GM19351 (cell line): ENCODE measurements around the gene LRMDA.
A peak's percentile ranks its signal among the peaks of the same experiment; 100 is the strongest.

Experiments
- ATAC-seq: cut with Tn5 transposase; IDR thresholded peaks from one replicate; pipeline ENCODE4 v1.9.1; 2021; ENCODE audit warnings: mild to moderate bottlenecking, moderate library complexity; ENCODE audit not compliant: unreplicated experiment

Gene LRMDA

DNA sequence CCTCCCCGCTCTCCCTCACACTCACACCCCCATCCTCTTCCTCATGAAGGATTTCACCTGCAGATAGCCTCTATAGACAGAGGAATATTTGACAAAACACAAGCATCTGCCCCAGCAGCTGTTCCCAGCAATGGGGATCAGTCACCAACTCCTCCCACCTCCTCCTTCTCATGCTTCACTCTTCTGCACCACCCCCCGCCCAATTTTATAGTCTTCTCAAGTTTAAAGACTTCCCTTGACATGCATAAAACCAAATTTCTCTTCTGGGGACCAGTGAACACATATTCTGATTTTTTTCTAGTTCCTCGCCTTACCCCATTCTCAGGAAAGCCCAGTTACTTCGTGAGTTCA is 654.4 kb downstream of the LRMDA start:
- ATAC-seq, result no peak

DNA sequence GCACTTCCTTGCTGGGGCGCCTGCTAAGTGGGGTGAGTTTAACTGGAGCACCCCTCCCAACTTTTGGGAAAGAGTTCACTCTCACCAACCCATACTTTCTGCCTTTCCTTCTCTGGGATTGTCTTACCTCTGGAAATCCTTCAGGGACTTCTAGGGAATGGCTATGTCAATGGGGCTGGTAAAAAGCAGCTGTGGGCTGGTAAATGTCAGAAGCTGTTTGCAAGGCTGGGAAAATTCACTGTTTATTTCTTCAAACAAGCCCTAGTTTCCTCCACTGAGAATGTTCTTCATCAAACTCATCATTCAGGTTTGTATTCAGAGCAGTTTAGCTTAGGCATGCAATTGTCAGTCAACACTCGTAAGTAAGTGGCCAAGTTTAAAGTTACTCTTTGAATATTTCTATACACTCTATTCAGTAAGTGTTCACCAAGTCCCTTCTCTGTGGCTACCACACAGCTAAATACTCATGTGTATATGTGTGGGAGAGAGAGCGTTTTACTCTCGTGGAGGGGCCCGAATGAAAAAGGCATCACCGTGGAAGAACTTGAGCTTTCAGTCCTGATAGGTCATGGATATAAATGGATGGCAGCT is 654.8 kb downstream of the LRMDA start:
- peak; percentile 22 for ATAC-seq

DNA sequence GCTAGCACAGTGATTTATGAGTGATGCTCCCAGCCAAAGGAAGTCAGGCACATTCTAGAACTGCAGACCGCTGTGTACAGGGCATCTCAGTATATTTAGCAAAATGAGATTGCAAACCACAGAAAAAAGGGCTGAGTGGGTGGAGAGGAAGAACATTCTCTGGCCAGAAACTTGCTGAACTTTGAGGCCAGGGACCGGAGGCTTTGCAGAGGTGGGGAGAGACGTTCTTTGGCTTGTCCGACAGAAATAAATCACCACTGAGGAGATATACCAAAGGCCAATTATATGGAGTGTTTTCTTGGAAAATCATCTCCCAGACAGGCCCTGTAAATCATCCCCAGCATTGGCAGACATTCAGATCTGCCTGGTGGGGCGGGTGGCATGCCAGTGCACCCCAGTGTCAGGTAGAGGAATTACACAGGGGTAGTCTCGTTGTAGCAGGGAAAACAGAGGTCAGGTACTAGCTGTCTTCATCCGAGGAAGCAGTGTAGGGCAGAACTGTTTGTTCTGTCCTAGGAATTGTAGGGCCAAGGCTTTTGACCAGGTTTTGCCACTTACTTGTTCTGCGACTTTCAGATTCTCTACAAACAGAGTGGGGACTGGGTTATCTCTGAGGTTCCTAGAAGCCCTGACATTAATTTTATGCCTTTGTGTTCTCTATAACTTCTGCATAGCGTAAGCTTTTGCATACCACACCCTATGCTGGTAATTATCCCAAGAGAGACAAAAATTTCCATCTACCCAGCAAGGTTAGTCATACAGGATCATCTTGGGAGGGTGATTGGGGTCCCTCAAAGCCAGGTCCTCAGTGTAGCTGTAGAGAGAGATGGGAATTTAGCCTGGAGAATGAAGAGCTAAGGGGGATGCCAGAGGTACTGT is 655.6 kb downstream of the LRMDA start:
- ATAC-seq, result peak; percentile 78

DNA sequence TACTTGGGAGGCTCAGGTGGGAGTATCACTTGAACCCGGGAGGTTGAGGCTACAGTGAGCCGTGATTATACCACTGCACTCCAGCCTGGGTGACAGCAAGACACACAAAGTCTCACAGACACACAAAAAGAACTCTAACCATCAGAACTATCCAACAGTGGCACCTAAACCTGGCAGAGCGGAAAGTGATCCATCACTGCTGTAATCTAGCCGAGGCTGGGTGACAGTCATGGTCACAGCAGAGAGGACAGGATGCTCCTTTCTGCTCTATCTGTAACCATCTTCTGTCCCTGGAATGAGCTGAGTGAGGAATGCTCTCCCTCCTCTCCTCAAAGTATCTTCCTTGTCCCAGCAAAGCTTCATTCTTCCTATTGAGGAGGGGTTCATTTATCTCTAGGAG is 656.6 kb downstream of the LRMDA start:
- no peak for ATAC-seq

- no peak for ATAC-seq
These were observed 657.6 kb downstream of the LRMDA start for GRCh38 chr10:76088980-76089379.

DNA sequence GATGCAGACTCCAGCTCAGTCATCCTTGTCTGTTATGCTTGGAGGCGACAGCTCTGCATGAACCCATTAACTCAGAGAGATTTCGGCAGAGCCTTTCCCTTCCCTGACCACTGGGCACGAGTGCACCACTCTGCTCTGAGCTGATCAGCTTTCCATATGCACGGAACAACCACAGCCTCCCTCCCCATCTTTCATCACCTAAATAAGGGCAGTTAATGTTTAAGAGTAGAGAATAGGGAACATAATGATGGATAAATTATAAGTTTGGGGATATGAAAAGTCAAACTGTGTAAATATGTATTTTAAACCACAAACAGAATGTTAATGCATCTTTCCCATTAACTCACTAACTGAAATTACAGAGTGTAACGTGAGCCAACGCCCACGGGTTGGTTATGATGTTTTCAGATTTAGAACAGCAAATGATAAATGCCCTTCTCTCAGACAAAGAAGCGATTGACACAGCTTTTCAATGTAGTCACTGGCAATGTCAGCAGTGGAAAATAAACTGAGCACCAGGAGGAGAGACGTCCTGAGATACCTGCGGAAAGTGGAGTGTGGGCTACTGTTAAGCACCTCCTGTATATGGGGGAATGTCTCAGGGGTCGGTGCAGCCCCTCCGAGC is 658.2 kb downstream of the LRMDA start:
- no peak for ATAC-seq

DNA sequence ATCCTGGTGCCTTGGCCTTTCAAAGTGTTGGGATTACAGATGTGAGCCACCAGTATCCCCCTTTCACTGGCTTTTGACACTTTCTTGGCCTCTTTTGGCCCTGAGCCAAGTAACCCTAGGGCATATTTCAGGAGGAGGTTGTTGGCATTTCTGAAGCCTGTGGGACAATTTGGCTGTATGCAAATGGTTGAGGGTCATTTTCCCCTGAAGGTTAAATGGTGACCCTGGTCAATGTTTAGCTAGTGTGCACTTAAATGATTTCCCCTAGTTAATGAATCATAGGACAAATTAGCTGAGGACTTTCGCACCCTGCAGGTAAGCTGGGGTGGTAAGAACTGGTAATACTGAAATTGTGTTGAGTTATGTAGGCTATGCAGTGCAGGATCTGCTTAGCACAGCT is 660.5 kb downstream of the LRMDA start:
- ATAC-seq, result no peak

DNA sequence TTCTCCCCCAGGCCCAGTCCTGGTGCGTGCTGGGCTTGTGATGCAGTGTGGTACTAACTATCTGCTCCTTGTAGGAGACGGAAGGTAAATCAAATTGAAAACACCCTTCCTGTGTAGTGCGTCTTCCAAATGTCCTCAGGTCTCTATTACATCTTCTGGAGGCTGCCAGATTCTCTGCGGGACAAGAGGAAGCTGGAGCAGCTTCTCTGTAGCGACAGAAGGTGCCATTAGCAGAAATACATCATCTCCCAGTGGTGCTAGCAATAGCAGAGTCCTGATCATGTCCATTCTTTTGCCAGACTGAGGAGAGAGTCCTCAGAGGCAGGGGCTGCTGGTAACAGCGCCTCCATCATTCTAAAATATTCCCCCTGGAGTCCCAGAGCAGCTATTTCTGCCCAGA is 675.2 kb downstream of the LRMDA start:
- ATAC-seq, result no peak

GRCh38 chr10:76108563-76109359 is 677.3 kb downstream of the LRMDA start:
- ATAC-seq, result no peak

DNA sequence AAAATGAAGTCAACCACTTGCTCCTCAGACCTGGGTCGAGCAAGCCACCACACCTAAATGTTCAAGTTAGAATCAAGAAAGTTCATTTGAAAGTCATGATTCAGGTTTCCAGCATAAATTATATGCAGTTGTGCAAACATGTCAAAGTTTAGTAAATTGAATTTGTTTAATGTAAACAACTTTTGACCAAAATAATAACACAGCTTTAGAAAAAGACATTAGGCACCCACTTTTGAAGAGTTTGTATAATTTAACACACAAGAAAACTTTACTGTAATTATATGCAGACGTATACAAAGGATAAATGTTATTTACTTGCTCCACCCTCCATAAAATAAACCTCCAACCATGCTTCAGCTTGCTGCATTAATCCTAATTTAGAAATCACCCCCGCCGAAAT is 680.0 kb downstream of the LRMDA start:
- no peak for ATAC-seq

- no peak for ATAC-seq
These were observed 680.8 kb downstream of the LRMDA start for GRCh38 chr10:76111986-76112825.

- ATAC-seq, result no peak
These were observed 681.4 kb downstream of the LRMDA start for GRCh38 chr10:76112826-76113150.

DNA sequence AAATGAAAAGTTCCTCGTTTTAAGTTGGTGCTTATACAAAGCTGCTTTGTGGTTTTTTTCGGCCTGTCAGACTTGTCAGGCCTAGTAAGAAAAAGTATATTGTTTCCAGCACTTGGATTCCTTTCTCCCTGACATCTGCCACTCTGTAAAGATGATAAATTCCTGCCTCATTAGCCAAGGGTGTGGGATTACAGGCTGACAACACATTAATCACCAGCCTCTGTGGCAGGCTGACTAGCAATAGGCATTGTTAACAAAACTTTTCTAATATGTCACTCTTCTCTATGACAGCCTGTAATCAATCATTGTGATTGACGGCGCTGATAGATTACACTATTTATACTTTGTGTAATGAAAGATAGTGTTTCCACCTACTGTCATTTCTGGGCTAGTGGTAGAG is 682.5 kb downstream of the LRMDA start:
- ATAC-seq, result no peak

- no peak for ATAC-seq
These were observed 683.2 kb downstream of the LRMDA start for GRCh38 chr10:76114581-76115001.

DNA sequence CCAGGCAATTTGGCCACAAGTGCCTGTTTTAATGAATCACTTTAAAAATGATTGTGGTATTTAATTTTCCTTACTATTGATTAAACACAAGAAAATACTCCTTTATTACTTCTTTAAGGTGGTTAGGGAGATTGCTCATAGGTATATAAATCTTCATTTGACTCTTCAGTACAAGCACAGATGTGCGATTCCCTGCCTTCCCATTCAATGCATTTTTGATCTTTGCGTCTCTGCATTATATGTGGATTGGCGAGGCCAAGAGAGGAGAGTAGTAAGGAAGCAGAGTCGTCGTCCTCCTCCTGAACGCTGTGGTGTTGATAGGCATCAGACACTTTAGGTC is 683.7 kb downstream of the LRMDA start:
- ATAC-seq, result no peak

DNA sequence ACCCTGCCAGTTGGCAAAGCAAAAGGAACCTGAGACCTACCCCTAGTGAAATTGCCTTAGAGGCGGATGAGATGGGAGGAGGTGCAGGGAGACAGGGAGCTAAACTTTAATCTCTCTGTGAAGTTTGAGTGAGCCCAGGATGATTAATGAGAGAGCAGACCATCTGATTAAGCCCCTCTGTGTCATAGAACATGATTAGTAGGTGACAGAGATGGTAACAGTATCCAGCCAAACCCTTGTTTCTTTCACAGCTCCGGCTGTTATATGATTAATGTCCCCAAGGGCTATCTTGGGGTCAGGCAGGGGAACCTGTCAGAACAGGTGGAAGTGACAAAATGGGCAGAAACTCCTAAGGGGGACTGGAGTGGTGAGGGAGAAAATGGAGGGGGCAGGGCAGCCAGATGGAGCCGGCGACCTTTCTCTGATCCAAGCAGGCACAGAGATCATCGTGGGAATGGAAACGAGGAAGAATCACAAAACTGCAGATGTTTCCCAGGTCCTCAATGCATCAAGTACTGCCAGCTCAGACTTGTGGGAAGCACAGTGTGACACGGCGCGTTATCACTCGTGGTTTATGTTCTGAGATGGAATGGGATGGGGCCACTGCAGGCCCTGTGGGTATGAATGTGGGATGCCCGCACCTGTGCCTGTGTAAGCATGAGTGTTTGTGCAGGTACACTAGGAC is 684.2 kb downstream of the LRMDA start:
- ATAC-seq, result no peak

- ATAC-seq, result no peak
These were observed 685.1 kb downstream of the LRMDA start for GRCh38 chr10:76116523-76116922.

- ATAC-seq, result no peak
These were observed 686.5 kb downstream of the LRMDA start for GRCh38 chr10:76117949-76118348.

- ATAC-seq, result no peak
These were observed 687.6 kb downstream of the LRMDA start for GRCh38 chr10:76119036-76119435.

- ATAC-seq, result no peak
These were observed 688.1 kb downstream of the LRMDA start for GRCh38 chr10:76119515-76119914.
